K562 (cell line): Measurements from ENCODE around the gene RAB14. TPM values are rescaled to one million over a fixed set of nuclear protein-coding genes. Genes with fewer than 3 reads are reported as not detected.

Experiments
- ATAC-seq: fragments of 200-7000 bp; cut with Tn5 transposase; 3 replicates; pipeline ENCODE4 v1.9.1; 2020; ENCODE audit warnings: moderate library complexity
- BruUV-seq: library from RNA; stranded (reverse); fragments of 400-500 nt; replicated peaks from 2 replicates; lab custom pipeline; 2021; lab: Mats Ljungman, UMichigan
- CTCF ChIA-PET: fragments of 300-600 bp; formaldehyde crosslinking; extraction: SDS; loops from one replicate; lab custom pipeline; 2021; ENCODE audit warnings: low intra/inter-chr PET ratio; lab: Yijun Ruan, JAX
- POLR2A ChIA-PET: fragments of 300-600, 350-650 bp; sonication (Branson Sonifier 250); formaldehyde crosslinking; extraction: SDS; loops from one replicate; lab custom pipeline; 2021; ENCODE audit warnings: antibody characterized with exemption, inconsistent platforms; lab: Yijun Ruan, JAX
- DNase-seq, 4 experiments: peaks; one replicate each; pipeline versions ENCODE4 v3.0.0 to v3.0.0-alpha.2; 2011 to 2018; ENCODE audit warnings: low spot score in 3 of 4, mixed read lengths in 3 of 4; ENCODE audit errors: extremely low read depth in 1 of 4
- FAIRE-seq: peaks from 2 replicates; lab custom pipeline; 2011; peaks lifted over from hg19 to GRCh38; lab: Jason Lieb, UNC
- H2AFZ ChIP-seq: 2 replicates; pipeline ENCODE4 v1.6.0; 2011; ENCODE audit warnings: low read depth, low read length, control low read depth, inconsistent platforms
- H3K27ac ChIP-seq: fragments of 200-600 bp; 3 replicates; pipeline ENCODE4 v1.8.0; 2011; ENCODE audit warnings: low read depth, mild to moderate bottlenecking, control low read depth, inconsistent platforms, low read length, moderate library complexity, mixed read lengths; ENCODE audit errors: extremely low read depth
- H3K27me3 ChIP-seq, 2 experiments: fragments of 300-600 bp in 1 of 2; 2 replicates in 1 of 2; 3 replicates in 1 of 2; pipeline versions ENCODE4 v1.6.0 to v1.8.0; 2011; ENCODE audit warnings: inconsistent platforms in 2 of 2, low read length in 2 of 2, mild to moderate bottlenecking in 1 of 2, mixed read lengths in 1 of 2, moderate library complexity in 1 of 2; ENCODE audit not compliant: control insufficient read depth in 2 of 2, insufficient read depth in 2 of 2
- H3K36me3 ChIP-seq: fragments of 300-600 bp; 3 replicates; pipeline ENCODE4 v1.8.0; 2011; ENCODE audit warnings: mild to moderate bottlenecking, low read length, inconsistent platforms; ENCODE audit not compliant: control insufficient read depth, insufficient read depth
- H3K4me1 ChIP-seq, 2 experiments: fragments of 200-600 bp in 1 of 2; replicated peaks in 1 of 2; 2 replicates in 1 of 2; 3 replicates in 1 of 2; pipeline versions ENCODE4 v1.5.1 to v1.8.0; 2011; ENCODE audit warnings: inconsistent platforms in 2 of 2, low read length in 2 of 2, mild to moderate bottlenecking in 1 of 2, mixed read lengths in 1 of 2, moderate library complexity in 1 of 2; ENCODE audit not compliant: control insufficient read depth in 2 of 2, insufficient read depth in 2 of 2
- H3K4me2 ChIP-seq: 2 replicates; pipeline ENCODE4 v1.6.1; 2011; ENCODE audit warnings: low read length, control low read depth, inconsistent platforms, mixed read lengths; ENCODE audit not compliant: insufficient read depth
- H3K4me3 ChIP-seq: fragments of 200-600 bp; sonication (generic), shearing (Covaris generic); 2 replicates; pipeline ENCODE4 v1.5.1; 2016; ENCODE audit warnings: control low read depth, inconsistent platforms
- H3K79me2 ChIP-seq: fragments of 200-600 bp; 3 replicates; pipeline ENCODE4 v1.8.0; 2011; ENCODE audit warnings: low read length, inconsistent platforms; ENCODE audit not compliant: control insufficient read depth, insufficient read depth
- H3K9ac ChIP-seq, 2 experiments: 2 replicates each; pipeline versions ENCODE4 v1.6.0 to v1.6.1; 2011; ENCODE audit warnings: low read depth in 2 of 2, low read length in 2 of 2, control low read depth in 1 of 2, inconsistent platforms in 1 of 2, mild to moderate bottlenecking in 1 of 2, mixed read lengths in 1 of 2; ENCODE audit not compliant: insufficient read depth in 1 of 2
- H3K9me1 ChIP-seq: one replicate; pipeline ENCODE4 v1.6.0; 2011; ENCODE audit warnings: inconsistent platforms, mild to moderate bottlenecking, low read length, moderate library complexity; ENCODE audit not compliant: control insufficient read depth, insufficient read depth
- H3K9me3 ChIP-seq: replicated peaks from 2 replicates; pipeline ENCODE4 v1.5.1; 2011; ENCODE audit warnings: low read depth, low read length, inconsistent platforms; ENCODE audit not compliant: control insufficient read depth, insufficient read depth
- H4K20me1 ChIP-seq: replicated peaks from 2 replicates; pipeline ENCODE4 v1.6.1; 2011; ENCODE audit warnings: low read length, inconsistent platforms, mixed read lengths; ENCODE audit not compliant: control insufficient read depth, insufficient read depth
- KDM1A ChIP-seq, 2 experiments: fragments of 450-650 bp; IDR thresholded peaks; 2 replicates each; pipeline ENCODE4 v1.6.1; 2016; ENCODE audit warnings: mild to moderate bottlenecking in 2 of 2
- NCOA6 ChIP-seq: fragments of 450-650 bp; IDR thresholded peaks from 2 replicates; pipeline ENCODE4 v1.6.1; 2017; ENCODE audit warnings: mild to moderate bottlenecking
- RBM25 ChIP-seq: fragments of 200-400 bp; formaldehyde crosslinking; IDR thresholded peaks from 2 replicates; pipeline ENCODE4 v1.6.1; 2018; ENCODE audit warnings: low read length, low read depth, moderate library complexity; ENCODE audit not compliant: severe bottlenecking
- SRSF1 ChIP-seq: fragments of 200-400 bp; formaldehyde crosslinking; IDR thresholded peaks from 2 replicates; pipeline ENCODE4 v1.6.1; 2017; ENCODE audit warnings: mild to moderate bottlenecking, low read depth, low read length, moderate library complexity
- ZNF561 ChIP-seq: fragments of 450-650 bp; formaldehyde crosslinking; conservative IDR thresholded peaks from 2 replicates; pipeline ENCODE4 v1.4.0; 2020; ENCODE audit warnings: mild to moderate bottlenecking, moderate library complexity
- ZNF696 ChIP-seq: fragments of 250-450 bp; sonication (Bioruptor Pico); conservative IDR thresholded peaks from 2 replicates; pipeline ENCODE4 v1.4.0; 2020; ENCODE audit warnings: mild to moderate bottlenecking, moderate library complexity
- ZNF699 ChIP-seq: fragments of 250-450 bp; sonication (Bioruptor Pico); IDR thresholded peaks from 2 replicates; pipeline ENCODE4 v1.8.0; 2021; ENCODE audit warnings: mild to moderate bottlenecking, moderate library complexity; ENCODE audit not compliant: insufficient replicate concordance
- WGBS: fragments of 100-300 bp; shearing (Covaris generic); methylation state at CpG from one replicate; pipeline ENCODE4 v1.1.6; 2016; ENCODE audit warnings: low coverage, mixed read lengths; ENCODE audit not compliant: insufficient coverage; ENCODE audit errors: missing lambda C conversion rate; 5-methylcytosine and 5-hydroxymethylcytosine counted together
- in situ Hi-C: fragments of 300-500 bp; cut with MboI; formaldehyde crosslinking; loops from 4 replicates; pipeline ENCODE4 v1.15.0; 2018; ENCODE audit warnings: inconsistent platforms, mixed read lengths
- intact Hi-C: fragments of 100-400 bp; cut with micrococcal nuclease; formaldehyde crosslinking; loops from 2 replicates; pipeline ENCODE4 v1.14.2; 2022
- polyA plus RNA-seq, 8 experiments: library from polyadenylated mRNA; depleted of rRNA in 4 of 8; stranded (reverse) in 5 of 8; unstranded in 3 of 8; fragments of >200 nt; fragmentation: Nextera tagmentation in 2 of 8; fragmentation: Illumina TruSeq in 1 of 8; extraction: Ambion mirVana in 2 of 8; extraction: Trizol in 1 of 8; gene quantifications; 2 replicates each; pipeline versions ENCODE4 v1.2.1 to v1.2.3, GENCODE V29; 2011 to 2014; ENCODE audit warnings: inconsistent platforms in 1 of 8, missing spikeins in 1 of 8
- total RNA-seq, 7 experiments: library from RNA; depleted of rRNA in 6 of 7; stranded (reverse); fragments of >200 nt in 6 of 7; fragmentation: Illumina TruSeq in 2 of 7; extraction: Trizol in 2 of 7; gene quantifications; 2 replicates each; pipeline versions ENCODE4 v1.2.1 to v1.2.3, GENCODE V29; 2011 to 2021; ENCODE audit warnings: low replicate concordance in 1 of 7

Gene RAB14
- total and polyA plus RNA-seq, 9 of the 15 experiments (the other 6 are each of a cell fraction or from before 2014, with no cell fraction given) = 10.3 to 41.8 (median 20.9) TPM

DNA sequence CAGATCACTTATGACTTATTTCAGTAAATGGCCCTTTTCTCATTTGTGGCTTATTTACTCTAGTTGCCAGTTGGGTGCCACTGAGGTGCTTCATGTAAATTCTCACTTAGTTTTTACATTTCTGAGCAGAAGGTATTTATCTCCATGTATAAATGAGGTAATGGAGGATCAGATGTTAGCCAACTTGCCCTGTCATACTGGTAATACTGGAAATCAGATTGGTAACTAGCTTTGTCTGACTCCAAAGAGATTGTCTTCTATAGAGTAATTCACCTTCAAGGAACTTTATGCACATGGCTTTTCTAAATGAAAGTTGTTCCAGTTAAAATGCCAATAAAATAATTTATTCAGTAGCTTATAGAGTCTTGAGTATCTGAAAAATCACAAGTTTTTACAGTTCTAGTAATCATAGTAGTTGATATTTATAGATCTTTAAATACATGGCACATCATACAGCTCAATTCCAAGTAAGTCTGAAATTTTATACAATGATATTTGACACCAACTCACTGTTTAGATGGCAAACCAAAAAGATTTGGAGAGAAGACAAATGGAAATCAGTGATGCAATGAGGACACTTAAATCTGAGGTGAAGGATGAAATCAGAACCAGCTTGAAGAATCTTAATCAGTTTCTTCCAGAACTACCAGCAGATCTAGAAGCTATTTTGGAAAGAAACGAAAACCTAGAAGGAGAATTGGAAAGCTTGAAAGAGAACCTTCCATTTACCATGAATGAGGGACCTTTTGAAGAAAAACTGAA lies 28.8 kb downstream of the RAB14 start:
- peak; percentile 50 to 53; a peak in 3 of 4 replicates for TF ChIP-seq KDM1A (IDR thresholded peaks at IDR 0.05)
- TF ChIP-seq SRSF1 = no peak
- TF ChIP-seq ZNF696 = no peak
- Histone ChIP-seq H3K79me2 (no peaks in the 10 kb centered on the region), H2AFZ (no peak overlapping the region), H3K27ac (no peak overlapping the region), H3K9ac (no peak overlapping the region), H3K4me1 (no peaks in the 10 kb centered on the region; a peak in 1 of 5 replicates), H3K4me2 (no peak overlapping the region), H4K20me1 (no peaks in the 10 kb centered on the region), H3K9me1 (no peaks in the 10 kb centered on the region), H3K36me3 (peaks cover 88% of the 10 kb centered on the region; the same call in 2 of the 3 replicates), H3K4me3 (no peak overlapping the region), H3K27me3 (no peaks in the 10 kb centered on the region), H3K9me3 (no peaks in the 10 kb centered on the region)
- ATAC-seq (no peak), DNase-seq (no peak), FAIRE-seq (no peak)
- BruUV-seq = no TSS peak
- CTCF ChIA-PET = no interaction called here
- POLR2A ChIA-PET = interaction anchor here (0.7 to 1.4 kb wide), 4 partner anchors 11 to 13 kb away, joined by 3 read pairs; no protein-coding TSS in a partner anchor
- intact Hi-C loops (no loop called here), in situ Hi-C loops (no loop called here)
- WGBS = 68% methylated on average over 1 of the region's 1 CpG

DNA sequence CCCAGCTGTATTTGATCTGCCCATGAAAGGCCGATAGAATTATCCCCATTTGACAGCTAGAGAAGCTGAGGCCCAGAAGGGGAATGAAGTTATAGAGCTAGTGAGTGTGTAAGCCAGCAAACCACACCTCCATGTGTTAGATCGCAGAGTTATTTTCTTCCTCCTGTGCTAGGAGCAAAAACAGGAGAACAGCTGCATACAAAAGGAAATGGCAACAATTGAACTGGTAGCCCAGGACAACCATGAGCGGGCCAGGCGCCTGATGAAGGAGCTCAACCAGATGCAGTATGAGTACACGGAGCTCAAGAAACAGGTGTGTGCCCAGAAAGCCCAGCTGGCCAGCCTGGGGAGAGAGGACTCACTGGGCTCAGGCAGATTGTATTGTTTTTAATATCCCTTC lies 30.4 kb downstream of the RAB14 start:
- TF ChIP-seq RBM25 (peak; percentile 26), ZNF699 (CRISPR knock-in tag) (no peak), NCOA6 (no peak), ZNF561 (no peak)
- no peaks in the 10 kb centered on the region; a peak in 1 of 5 replicates for H3K4me1 ChIP-seq
- no peak overlapping the region for H3K27ac ChIP-seq
- FAIRE-seq (no peak), DNase-seq (no peak), ATAC-seq (no peak)
- no peaks in the 10 kb centered on the region for H3K9me3 ChIP-seq
- no peaks in the 10 kb centered on the region for H3K27me3 ChIP-seq
- intact Hi-C loops = no loop called here
- BruUV-seq = no TSS peak
- no peak overlapping the region for H2AFZ ChIP-seq
- no peak overlapping the region for H3K4me3 ChIP-seq
- no peak overlapping the region for H3K4me2 ChIP-seq
- no peaks in the 10 kb centered on the region for H4K20me1 ChIP-seq
- ChIA-PET POLR2A (interaction anchor here (1.1 to 1.3 kb wide), 2 partner anchors 15 to 16 kb away, joined by 4 read pairs; no protein-coding TSS in a partner anchor), CTCF (no interaction called here)
- no peak overlapping the region for H3K9ac ChIP-seq
- no peaks in the 10 kb centered on the region for H3K9me1 ChIP-seq
- H3K79me2 ChIP-seq = no peaks in the 10 kb centered on the region
- peaks cover 83% of the 10 kb centered on the region; the same call in 2 of the 3 replicates for H3K36me3 ChIP-seq
- in situ Hi-C loops = no loop called here
- 90% methylated on average over 5 of the region's 5 CpGs for WGBS
